HepG2 (cell line): ENCODE measurements around the gene NLRP6. TPM values are rescaled to one million over a fixed set of nuclear protein-coding genes. Genes with fewer than 3 reads are reported as not detected.

Experiments
- BCL3 ChIP-seq: sonication (generic); formaldehyde crosslinking; IDR thresholded peaks from 2 replicates; pipeline ENCODE4 v1.5.1; 2020; ENCODE audit warnings: mild to moderate bottlenecking, missing genetic modification reagents, moderate library complexity
- HNRNPL ChIP-seq: fragments of 200-400 bp; formaldehyde crosslinking; IDR thresholded peaks from 2 replicates; pipeline ENCODE4 v1.6.1; 2017; ENCODE audit warnings: mild to moderate bottlenecking, low read depth, low read length
- NFKB2 ChIP-seq: sonication (generic); formaldehyde crosslinking; IDR thresholded peaks from 2 replicates; pipeline ENCODE4 v1.4.0; 2020; ENCODE audit warnings: missing genetic modification reagents, borderline replicate concordance
- NRL ChIP-seq: sonication (generic); formaldehyde crosslinking; IDR thresholded peaks from 2 replicates; pipeline ENCODE4 v1.5.0; 2020; ENCODE audit warnings: missing genetic modification reagents, mild to moderate bottlenecking, moderate library complexity, borderline replicate concordance
- POLR2AphosphoS2 ChIP-seq: IDR thresholded peaks from 2 replicates; pipeline ENCODE4 v1.6.1; 2011; ENCODE audit warnings: low read depth, low read length, improper control_type of control experiment
- ZNF407 ChIP-seq: sonication (generic); formaldehyde crosslinking; IDR thresholded peaks from one replicate; pipeline ENCODE4 v1.5.1; 2020; ENCODE audit warnings: mild to moderate bottlenecking, missing genetic modification reagents; ENCODE audit errors: not compliant biosample characterization
- ZNF615 ChIP-seq: sonication (generic); formaldehyde crosslinking; IDR thresholded peaks from 2 replicates; pipeline ENCODE4 v1.5.0; 2020; ENCODE audit warnings: mild to moderate bottlenecking, missing genetic modification reagents, borderline replicate concordance
- polyA plus RNA-seq, 8 experiments: library from polyadenylated mRNA; depleted of rRNA in 3 of 8; stranded (reverse) in 7 of 8; unstranded in 1 of 8; fragments of >200 nt; fragmentation: Illumina TruSeq in 4 of 8; extraction: Trizol in 4 of 8; gene quantifications; 2 replicates each; pipeline versions ENCODE4 v1.2.1 to v1.2.3, GENCODE V29; 2011 to 2016; ENCODE audit warnings: low read depth in 4 of 8, missing spikeins in 1 of 8, mixed read lengths in 1 of 8; ENCODE audit not compliant: insufficient read depth in 1 of 8
- total RNA-seq, 5 experiments: library from RNA; depleted of rRNA; stranded (reverse); fragments of >200 nt; fragmentation: Illumina TruSeq; extraction: Trizol; gene quantifications; 2 replicates each; pipeline ENCODE4 v1.2.3, GENCODE V29; 2016; ENCODE audit warnings: low read depth in 1 of 5
- TF ChIP-seq, protein P1 (sequence below): sonication (generic); formaldehyde crosslinking; IDR thresholded peaks from 2 replicates; pipeline ENCODE4 v1.5.0; 2020; ENCODE audit warnings: missing genetic modification reagents, mild to moderate bottlenecking, borderline replicate concordance
- TF ChIP-seq, protein P2 (sequence below): IDR thresholded peaks from 2 replicates; pipeline ENCODE4 v1.6.1; 2016; ENCODE audit warnings: low read depth, missing genetic modification reagents, missing compliant biosample characterization

Gene NLRP6
- total and polyA plus RNA-seq, 2 of the 13 experiments (the other 11 are each of a cell fraction or from before 2014, with no cell fraction given), result not detected

GRCh38 chr11:235997-236773, 42.0 kb upstream of the NLRP6 start, which contains the start of gene SIRT3 (continued):
- TF ChIP-seq, protein P1, sequence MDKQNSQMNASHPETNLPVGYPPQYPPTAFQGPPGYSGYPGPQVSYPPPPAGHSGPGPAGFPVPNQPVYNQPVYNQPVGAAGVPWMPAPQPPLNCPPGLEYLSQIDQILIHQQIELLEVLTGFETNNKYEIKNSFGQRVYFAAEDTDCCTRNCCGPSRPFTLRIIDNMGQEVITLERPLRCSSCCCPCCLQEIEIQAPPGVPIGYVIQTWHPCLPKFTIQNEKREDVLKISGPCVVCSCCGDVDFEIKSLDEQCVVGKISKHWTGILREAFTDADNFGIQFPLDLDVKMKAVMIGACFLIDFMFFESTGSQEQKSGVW (CRISPR knock-in tag), result 0 out of 2 replicates have a peak, but pooled peaks have one; percentile 16
- TF ChIP-seq ZNF615 (CRISPR knock-in tag), result no peak
- 0 out of 2 replicates have a peak, but pooled peaks have one; percentile 44 for TF ChIP-seq HNRNPL
- no peak for TF ChIP-seq POLR2AphosphoS2
- no peak for TF ChIP-seq ZNF407
- no peak; the same call in 1 of the 2 replicates for TF ChIP-seq BCL3 (CRISPR knock-in tag)
- TF ChIP-seq NRL (CRISPR knock-in tag), result no peak
- TF ChIP-seq, protein P2, sequence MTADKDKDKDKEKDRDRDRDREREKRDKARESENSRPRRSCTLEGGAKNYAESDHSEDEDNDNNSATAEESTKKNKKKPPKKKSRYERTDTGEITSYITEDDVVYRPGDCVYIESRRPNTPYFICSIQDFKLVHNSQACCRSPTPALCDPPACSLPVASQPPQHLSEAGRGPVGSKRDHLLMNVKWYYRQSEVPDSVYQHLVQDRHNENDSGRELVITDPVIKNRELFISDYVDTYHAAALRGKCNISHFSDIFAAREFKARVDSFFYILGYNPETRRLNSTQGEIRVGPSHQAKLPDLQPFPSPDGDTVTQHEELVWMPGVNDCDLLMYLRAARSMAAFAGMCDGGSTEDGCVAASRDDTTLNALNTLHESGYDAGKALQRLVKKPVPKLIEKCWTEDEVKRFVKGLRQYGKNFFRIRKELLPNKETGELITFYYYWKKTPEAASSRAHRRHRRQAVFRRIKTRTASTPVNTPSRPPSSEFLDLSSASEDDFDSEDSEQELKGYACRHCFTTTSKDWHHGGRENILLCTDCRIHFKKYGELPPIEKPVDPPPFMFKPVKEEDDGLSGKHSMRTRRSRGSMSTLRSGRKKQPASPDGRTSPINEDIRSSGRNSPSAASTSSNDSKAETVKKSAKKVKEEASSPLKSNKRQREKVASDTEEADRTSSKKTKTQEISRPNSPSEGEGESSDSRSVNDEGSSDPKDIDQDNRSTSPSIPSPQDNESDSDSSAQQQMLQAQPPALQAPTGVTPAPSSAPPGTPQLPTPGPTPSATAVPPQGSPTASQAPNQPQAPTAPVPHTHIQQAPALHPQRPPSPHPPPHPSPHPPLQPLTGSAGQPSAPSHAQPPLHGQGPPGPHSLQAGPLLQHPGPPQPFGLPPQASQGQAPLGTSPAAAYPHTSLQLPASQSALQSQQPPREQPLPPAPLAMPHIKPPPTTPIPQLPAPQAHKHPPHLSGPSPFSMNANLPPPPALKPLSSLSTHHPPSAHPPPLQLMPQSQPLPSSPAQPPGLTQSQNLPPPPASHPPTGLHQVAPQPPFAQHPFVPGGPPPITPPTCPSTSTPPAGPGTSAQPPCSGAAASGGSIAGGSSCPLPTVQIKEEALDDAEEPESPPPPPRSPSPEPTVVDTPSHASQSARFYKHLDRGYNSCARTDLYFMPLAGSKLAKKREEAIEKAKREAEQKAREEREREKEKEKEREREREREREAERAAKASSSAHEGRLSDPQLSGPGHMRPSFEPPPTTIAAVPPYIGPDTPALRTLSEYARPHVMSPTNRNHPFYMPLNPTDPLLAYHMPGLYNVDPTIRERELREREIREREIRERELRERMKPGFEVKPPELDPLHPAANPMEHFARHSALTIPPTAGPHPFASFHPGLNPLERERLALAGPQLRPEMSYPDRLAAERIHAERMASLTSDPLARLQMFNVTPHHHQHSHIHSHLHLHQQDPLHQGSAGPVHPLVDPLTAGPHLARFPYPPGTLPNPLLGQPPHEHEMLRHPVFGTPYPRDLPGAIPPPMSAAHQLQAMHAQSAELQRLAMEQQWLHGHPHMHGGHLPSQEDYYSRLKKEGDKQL (CRISPR knock-in tag), result no peak
- peak; percentile 83; the same call in 1 of the 2 replicates for TF ChIP-seq NFKB2 (CRISPR knock-in tag)
